Endodermal cell (in vitro differentiated cells): Measurements from ENCODE around the gene ASPHD2. TPM values are rescaled to one million over a fixed set of nuclear protein-coding genes. Genes with fewer than 3 reads are reported as not detected.

Source experiments
- DNase-seq: peaks from one replicate; pipeline ENCODE4 v3.0.0-alpha.2; 2017
- H3K27ac ChIP-seq: 2 replicates; pipeline ENCODE4 v1.5.1; 2013; ENCODE audit warnings: mild to moderate bottlenecking, low read depth, low read length, moderate library complexity
- H3K27me3 ChIP-seq: 2 replicates; pipeline ENCODE4 v1.6.1; 2013; ENCODE audit warnings: mild to moderate bottlenecking, low read length, moderate library complexity; ENCODE audit not compliant: insufficient read depth, control insufficient read depth, poor library complexity, severe bottlenecking
- H3K36me3 ChIP-seq: 2 replicates; pipeline ENCODE4 v1.7.0; 2013; ENCODE audit warnings: mild to moderate bottlenecking, low read length, moderate library complexity; ENCODE audit not compliant: control insufficient read depth, insufficient read depth
- H3K4me1 ChIP-seq: one replicate; pipeline ENCODE4 v1.7.0; 2013; ENCODE audit warnings: low read length; ENCODE audit not compliant: control insufficient read depth, insufficient read depth
- H3K4me3 ChIP-seq: 2 replicates; pipeline ENCODE4 v1.5.1; 2013; ENCODE audit warnings: mild to moderate bottlenecking, low read length, moderate library complexity
- H3K9ac ChIP-seq: 2 replicates; pipeline ENCODE4 v1.6.1; 2013; ENCODE audit warnings: mild to moderate bottlenecking, low read length, moderate library complexity; ENCODE audit not compliant: poor library complexity, severe bottlenecking; ENCODE audit errors: extremely low read depth
- H3K9me3 ChIP-seq: 2 replicates; pipeline ENCODE4 v1.6.1; 2013; ENCODE audit warnings: mild to moderate bottlenecking, low read length, moderate library complexity; ENCODE audit not compliant: control insufficient read depth
- H3K27ac Mint-ChIP-seq: 2 replicates; pipeline ENCODE4 v1.8.0; 2020; ENCODE audit warnings: mixed read lengths
- H3K27me3 Mint-ChIP-seq: 2 replicates; pipeline ENCODE4 v1.8.0; 2021; ENCODE audit warnings: mild to moderate bottlenecking, mixed read lengths; ENCODE audit not compliant: insufficient read depth
- H3K36me3 Mint-ChIP-seq: 2 replicates; pipeline ENCODE4 v1.8.0; 2020; ENCODE audit warnings: low read depth, mixed read lengths
- H3K4me1 Mint-ChIP-seq: 2 replicates; pipeline ENCODE4 v1.8.0; 2020; ENCODE audit warnings: mixed read lengths
- H3K4me3 Mint-ChIP-seq: 2 replicates; pipeline ENCODE4 v1.8.0; 2020; ENCODE audit warnings: mild to moderate bottlenecking, moderate library complexity, mixed read lengths
- H3K9me3 Mint-ChIP-seq: 2 replicates; pipeline ENCODE4 v1.8.0; 2020; ENCODE audit warnings: mild to moderate bottlenecking, mixed read lengths
- WGBS, 2 experiments: methylation state at CpG; one replicate each; pipeline versions ENCODE4 v1.1.5 to v1.1.7; 2013; ENCODE audit warnings: missing lambda C conversion rate in 2 of 2, mixed read lengths in 1 of 2; ENCODE audit not compliant: insufficient coverage in 1 of 2, insufficient read length in 1 of 2; 5-methylcytosine and 5-hydroxymethylcytosine counted together
- total RNA-seq, 2 donors: library from RNA; stranded (reverse); fragmentation: NEBNext Ultra II Directional in 1 of 2; extraction: Animal tissue kit (Norgen Biotek cat#: 25700) in 1 of 2; gene quantifications; 2 replicates in 1 of 2; 3 replicates in 1 of 2; pipeline ENCODE4 v1.2.1, GENCODE V29; 2021
- TF ChIP-seq, protein P1 (sequence below): fragments of 200-600 bp; sonication (generic); conservative IDR thresholded peaks from 2 replicates; pipeline ENCODE4 v1.5.0; 2021; ENCODE audit warnings: antibody characterized with exemption, mild to moderate bottlenecking

ASPHD2 gene
- total RNA-seq, 2 donors from 2014 or later, result 6.0 to 7.3 TPM

DNA sequence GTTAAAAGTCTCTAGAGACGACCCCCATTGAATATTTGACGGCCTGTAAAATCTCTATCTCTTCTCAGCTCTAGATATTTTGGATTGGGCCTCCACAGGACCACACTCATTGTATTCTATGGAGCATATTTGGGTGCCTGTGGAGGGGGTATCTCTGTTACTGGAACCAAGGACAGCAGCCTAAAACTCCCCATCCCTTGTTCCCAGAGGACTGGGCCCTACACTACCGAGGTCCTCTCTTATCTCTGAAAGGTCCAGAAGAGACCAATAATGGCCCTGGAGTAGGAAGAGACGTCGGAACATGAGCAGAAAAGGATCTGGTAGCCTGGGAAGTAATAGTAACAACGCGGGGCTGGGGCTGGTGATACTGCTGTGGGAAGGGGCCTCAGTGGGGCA is 54.0 kb downstream of the ASPHD2 start:
- peak overlapping the region; percentile 88 for H3K4me3 Mint-ChIP-seq
- TF ChIP-seq, protein P1, sequence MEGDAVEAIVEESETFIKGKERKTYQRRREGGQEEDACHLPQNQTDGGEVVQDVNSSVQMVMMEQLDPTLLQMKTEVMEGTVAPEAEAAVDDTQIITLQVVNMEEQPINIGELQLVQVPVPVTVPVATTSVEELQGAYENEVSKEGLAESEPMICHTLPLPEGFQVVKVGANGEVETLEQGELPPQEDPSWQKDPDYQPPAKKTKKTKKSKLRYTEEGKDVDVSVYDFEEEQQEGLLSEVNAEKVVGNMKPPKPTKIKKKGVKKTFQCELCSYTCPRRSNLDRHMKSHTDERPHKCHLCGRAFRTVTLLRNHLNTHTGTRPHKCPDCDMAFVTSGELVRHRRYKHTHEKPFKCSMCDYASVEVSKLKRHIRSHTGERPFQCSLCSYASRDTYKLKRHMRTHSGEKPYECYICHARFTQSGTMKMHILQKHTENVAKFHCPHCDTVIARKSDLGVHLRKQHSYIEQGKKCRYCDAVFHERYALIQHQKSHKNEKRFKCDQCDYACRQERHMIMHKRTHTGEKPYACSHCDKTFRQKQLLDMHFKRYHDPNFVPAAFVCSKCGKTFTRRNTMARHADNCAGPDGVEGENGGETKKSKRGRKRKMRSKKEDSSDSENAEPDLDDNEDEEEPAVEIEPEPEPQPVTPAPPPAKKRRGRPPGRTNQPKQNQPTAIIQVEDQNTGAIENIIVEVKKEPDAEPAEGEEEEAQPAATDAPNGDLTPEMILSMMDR, result no peak
- H3K27me3 Mint-ChIP-seq, result no peaks in the 10 kb centered on the region
- peak overlapping the region; percentile 75 for H3K27ac ChIP-seq
- peak overlapping the region; percentile 100 for H3K4me3 ChIP-seq
- peaks cover 17% of the 10 kb centered on the region for H3K36me3 ChIP-seq
- H3K9ac ChIP-seq, result peak overlapping the region; percentile 91
- H3K27ac Mint-ChIP-seq, result peak overlapping the region; percentile 99
- no peaks in the 10 kb centered on the region for H3K27me3 ChIP-seq
- H3K4me1 ChIP-seq, result peaks cover 3% of the 10 kb centered on the region
- DNase-seq, result no peak
- H3K9me3 ChIP-seq, result no peaks in the 10 kb centered on the region
- H3K36me3 Mint-ChIP-seq, result peaks cover 24% of the 10 kb centered on the region
- H3K9me3 Mint-ChIP-seq, result no peaks in the 10 kb centered on the region
- WGBS, 2 experiments, result 16 to 39% methylated on average over 4 to 7 of the region's 7 CpGs
- peaks cover 37% of the 10 kb centered on the region for H3K4me1 Mint-ChIP-seq

DNA sequence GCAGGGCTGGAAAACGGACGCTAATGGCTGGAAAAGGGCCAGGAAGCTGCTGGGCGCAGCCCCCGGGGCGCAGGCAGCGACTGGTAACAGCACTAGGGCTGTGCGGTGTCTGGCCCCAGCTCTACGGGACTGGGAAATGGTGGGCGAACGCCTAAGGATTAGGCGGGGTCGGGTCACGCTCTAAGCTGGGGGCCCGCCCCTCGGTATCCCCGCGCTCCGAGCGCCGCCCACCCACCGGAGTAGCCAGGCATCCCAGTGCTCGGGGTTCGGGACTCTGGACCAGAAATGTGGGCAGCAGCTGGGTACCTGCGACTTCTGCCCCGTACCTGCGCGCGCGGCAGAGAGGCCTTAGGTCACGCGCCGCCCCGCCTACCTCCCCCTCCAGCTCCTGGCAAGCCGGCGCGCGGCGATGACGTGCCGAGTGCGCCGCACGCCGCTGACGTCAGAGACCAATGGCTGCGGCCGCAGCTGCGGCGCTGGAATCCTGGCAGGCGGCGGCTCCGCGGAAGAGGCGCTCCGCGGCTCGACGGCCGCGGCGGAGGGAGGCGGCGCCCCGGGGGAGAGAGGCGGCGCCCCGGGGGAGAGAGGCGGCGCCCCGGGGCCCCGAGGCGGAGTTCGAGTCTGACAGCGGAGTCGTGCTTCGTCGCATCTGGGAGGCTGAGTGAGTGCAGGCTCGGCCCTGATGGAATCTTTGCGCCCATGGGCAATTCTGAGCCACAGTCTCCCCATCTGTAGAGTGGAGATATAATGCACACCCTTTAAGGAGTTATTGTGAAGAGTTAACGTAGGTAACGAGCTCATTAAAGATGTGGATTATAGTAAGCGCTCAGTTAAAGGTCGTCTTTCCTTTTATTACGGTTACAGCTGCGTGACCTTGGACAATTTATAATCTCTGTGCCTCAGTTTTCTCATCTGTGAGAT is 54.6 kb downstream of the ASPHD2 start, which contains the start of the genes HPS4 and SRRD:
TSS of gene HPS4 (minus strand) at position 345 of the 921 bp plus-strand sequence. CDS start 2,021 bp downstream, outside the sequence.
TSS of gene SRRD (plus strand) at position 439 of the 921 bp plus-strand sequence. CDS start at position 453, 14 bp downstream.
- no peaks in the 10 kb centered on the region for H3K9me3 Mint-ChIP-seq
- Histone ChIP-seq H3K9me3 (no peaks in the 10 kb centered on the region), H3K36me3 (peaks cover 18% of the 10 kb centered on the region), H3K27me3 (no peaks in the 10 kb centered on the region), H3K9ac (peak within 1 kb of the TSS; percentile 91), H3K4me3 (peak within 1 kb of the TSS; percentile 100), H3K27ac (peak within 1 kb of the TSS; percentile 75), H3K4me1 (peaks cover 3% of the 10 kb centered on the region)
- peak within 1 kb of the TSS; percentile 99 for H3K27ac Mint-ChIP-seq
- TF ChIP-seq, protein P1, result no peak
- peak; percentile 97 for DNase-seq
- H3K4me1 Mint-ChIP-seq, result peaks cover 37% of the 10 kb centered on the region
- no peaks in the 10 kb centered on the region for H3K27me3 Mint-ChIP-seq
- peaks cover 29% of the 10 kb centered on the region for H3K36me3 Mint-ChIP-seq
- 0 to 2% methylated on average over 22 to 85 of the region's 85 CpGs for WGBS, 2 experiments
- H3K4me3 Mint-ChIP-seq, result peak within 1 kb of the TSS; percentile 88

DNA sequence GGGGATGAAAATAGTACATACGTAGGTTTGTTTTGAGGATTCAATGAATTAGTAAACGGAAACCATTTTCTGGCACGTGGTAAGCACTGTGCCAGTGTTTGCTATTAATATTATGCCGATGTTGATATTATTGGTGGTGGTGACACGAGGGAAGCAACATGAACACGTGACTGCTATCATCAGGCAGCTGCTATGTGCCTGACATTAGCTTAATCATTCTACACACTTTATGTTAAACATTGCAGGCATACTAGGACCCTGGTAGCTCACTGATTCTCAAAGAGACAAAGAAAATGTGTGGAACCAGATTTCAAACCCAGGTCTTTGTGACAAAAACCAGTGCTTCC is 55.3 kb downstream of the ASPHD2 start:
- peak overlapping the region; percentile 75 for H3K27ac ChIP-seq
- H3K4me1 ChIP-seq, result peaks cover 3% of the 10 kb centered on the region
- H3K9me3 ChIP-seq, result no peaks in the 10 kb centered on the region
- H3K9ac ChIP-seq, result peak overlapping the region; percentile 91
- no peaks in the 10 kb centered on the region for H3K27me3 Mint-ChIP-seq
- peak overlapping the region; percentile 88 for H3K4me3 Mint-ChIP-seq
- TF ChIP-seq, protein P1, result no peak
- H3K36me3 ChIP-seq, result peaks cover 21% of the 10 kb centered on the region
- DNase-seq, result no peak
- H3K4me1 Mint-ChIP-seq, result peaks cover 36% of the 10 kb centered on the region
- peaks cover 31% of the 10 kb centered on the region for H3K36me3 Mint-ChIP-seq
- no peaks in the 10 kb centered on the region for H3K9me3 Mint-ChIP-seq
- peak overlapping the region; percentile 100 for H3K4me3 ChIP-seq
- H3K27me3 ChIP-seq, result no peaks in the 10 kb centered on the region
- WGBS, 2 experiments, result 16 to 27% methylated on average over 3 to 6 of the region's 6 CpGs
- peak overlapping the region; percentile 99 for H3K27ac Mint-ChIP-seq
